GM21381 (cell line): ENCODE results near the gene CSTPP1.
A peak's percentile ranks its signal among the peaks of the same experiment; 100 is the strongest.

Experiments
- ATAC-seq: cut with Tn5 transposase; IDR thresholded peaks from one replicate; pipeline ENCODE4 v1.9.1; 2021; ENCODE audit warnings: mild to moderate bottlenecking, moderate library complexity; ENCODE audit not compliant: unreplicated experiment

CSTPP1 gene

DNA sequence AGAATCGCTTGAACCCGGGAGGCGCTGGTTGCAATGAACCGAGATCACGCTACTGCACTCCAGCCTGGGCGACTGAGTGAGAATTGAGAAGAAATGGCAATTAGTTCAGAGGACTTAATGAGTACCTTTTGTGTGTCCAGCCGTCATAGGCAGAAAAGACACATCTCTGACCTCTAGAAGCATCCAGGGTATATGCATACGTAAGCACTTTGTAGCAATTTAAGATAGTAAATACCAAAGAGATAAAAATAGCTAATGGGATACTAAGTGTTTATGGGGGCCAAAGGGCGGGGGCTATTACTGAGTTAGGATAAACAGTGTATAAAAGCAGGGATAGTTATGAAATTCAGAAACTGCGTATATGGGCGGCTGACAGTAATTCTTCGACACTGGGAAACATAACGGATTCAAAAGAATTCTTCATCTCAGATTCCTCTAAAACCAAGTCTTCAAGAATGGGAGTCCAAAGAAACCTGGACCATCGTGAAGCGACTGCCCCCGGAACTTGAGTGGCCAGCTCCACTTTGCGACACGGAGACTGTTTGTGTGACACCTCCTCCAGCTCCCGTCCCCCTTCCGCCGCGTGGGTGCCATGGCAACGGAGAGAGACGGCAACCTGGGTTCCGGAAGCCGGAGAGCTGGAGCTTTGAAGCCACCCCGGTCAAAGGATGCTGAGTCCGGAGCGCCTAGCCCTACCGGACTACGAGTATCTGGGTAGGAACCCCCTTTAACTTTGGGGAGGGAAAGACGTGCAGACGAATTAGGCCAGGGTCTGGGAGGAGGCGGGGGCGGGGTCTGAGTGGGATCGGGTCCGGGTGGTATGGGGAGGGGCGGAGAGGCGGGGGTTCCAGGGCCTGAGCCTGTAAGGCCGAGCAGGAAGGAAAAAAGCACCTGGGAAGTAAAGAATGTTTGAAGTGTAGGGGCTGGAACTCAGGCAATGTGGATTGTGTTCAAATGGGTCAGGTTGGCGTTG, at the start of gene CSTPP1:
Gene CSTPP1, plus strand, starts transcription at position 624 of the 973 bp plus-strand sequence. Its CDS starts 45 bp downstream, at position 669.
- peak; percentile 94 for ATAC-seq

- no peak for ATAC-seq
These were observed 47.9 kb upstream of the CSTPP1 start for GRCh38 chr11:46888636-46889035.

- ATAC-seq = no peak
These were observed 47.3 kb upstream of the CSTPP1 start for GRCh38 chr11:46889251-46889650.

DNA sequence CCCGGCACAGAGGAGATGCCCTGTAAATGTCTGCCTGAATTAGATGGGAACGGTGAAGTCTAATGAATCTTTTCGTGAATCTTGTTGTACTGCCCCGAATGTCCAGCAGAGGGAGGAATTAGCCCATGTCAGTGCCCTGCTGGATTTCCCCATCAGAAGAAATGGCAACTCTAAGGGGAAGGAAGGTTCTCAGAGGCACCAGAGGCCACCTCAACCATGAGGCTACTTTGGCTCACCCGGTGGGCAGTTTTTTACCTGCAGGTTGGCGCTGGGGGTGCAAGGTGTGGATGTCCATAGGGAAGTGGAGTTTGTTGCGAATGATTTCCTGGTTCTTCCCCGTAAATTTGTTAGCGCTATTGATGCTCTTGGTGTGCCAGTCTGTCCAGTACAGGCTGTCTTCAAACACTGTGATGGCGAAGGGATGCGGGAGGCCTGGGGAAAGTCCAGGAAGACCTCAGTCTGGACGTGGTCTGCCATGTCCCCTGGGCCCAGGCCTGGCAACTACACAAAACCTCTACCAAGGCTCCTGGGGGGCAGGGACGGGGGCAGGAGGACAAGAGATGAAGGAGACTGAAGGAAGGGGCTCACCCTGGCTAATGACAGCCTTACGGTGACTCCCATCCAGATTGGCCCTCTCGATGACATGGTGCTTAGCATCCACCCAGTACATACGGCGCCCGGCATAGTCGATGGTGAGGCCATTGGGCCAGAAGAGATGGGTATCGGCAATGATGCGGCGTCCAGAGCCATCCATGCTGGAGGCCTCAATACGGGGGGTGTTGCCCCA, 46.7 kb upstream of the CSTPP1 start:
- ATAC-seq = peak; percentile 65

DNA sequence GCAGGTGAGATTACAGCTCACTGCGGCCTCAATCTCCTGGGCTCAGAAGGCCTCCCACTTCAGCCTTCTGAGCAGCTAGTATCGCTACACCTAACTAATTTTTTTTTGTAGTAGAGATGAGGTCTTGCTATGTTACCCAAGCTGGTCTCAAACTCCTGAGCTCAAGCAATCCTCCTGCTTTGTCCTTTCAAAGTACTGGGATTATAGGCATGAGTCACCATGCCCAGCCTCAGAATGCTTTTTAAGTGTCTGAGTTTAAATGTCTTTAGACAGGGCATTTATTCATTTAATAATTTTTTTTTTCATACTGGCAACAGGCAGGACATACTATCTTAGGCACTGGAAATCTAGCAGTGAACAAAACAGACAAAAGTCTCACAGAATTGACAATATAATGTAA, 45.9 kb upstream of the CSTPP1 start:
- ATAC-seq = no peak

GRCh38 chr11:46892109-46892508, 44.5 kb upstream of the CSTPP1 start:
- ATAC-seq = no peak

GRCh38 chr11:46892838-46893237, 43.7 kb upstream of the CSTPP1 start:
- ATAC-seq = no peak

GRCh38 chr11:46894506-46894905, 42.1 kb upstream of the CSTPP1 start:
- no peak for ATAC-seq

- ATAC-seq = no peak
These were observed 41.6 kb upstream of the CSTPP1 start for GRCh38 chr11:46894961-46895360.

- no peak for ATAC-seq
These were observed 40.7 kb upstream of the CSTPP1 start for GRCh38 chr11:46895821-46896220.

- no peak for ATAC-seq
These were observed 39.7 kb upstream of the CSTPP1 start for GRCh38 chr11:46896719-46897406.

GRCh38 chr11:46898396-46899095, 38.0 kb upstream of the CSTPP1 start:
- no peak for ATAC-seq

DNA sequence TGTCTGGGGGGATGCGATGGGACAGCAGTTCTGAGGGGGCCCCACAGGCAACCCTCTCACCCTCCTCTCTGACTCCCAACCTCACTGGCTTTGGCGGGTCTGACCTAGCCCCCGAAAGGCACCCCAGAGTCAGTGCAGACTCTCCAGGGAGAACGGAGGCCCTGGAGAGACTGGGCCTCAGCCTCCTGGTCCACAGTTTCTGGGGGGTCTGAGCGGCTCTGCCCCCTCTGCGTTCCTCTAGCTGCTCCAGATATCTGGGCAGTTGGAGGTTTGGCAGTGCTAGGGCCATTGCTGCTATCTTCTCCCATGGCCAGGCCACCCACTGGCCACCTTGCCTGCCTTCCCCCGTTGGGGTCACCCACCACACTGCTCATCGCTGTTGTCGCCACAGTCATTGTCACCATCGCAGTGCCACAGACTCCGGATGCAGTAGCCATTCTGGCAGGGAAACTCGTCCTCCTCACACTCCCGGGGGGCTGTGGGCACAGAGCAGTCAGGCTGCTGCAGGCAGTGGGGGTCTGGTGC, 37.0 kb upstream of the CSTPP1 start:
- ATAC-seq = no peak

- no peak for ATAC-seq
These were observed 36.3 kb upstream of the CSTPP1 start for GRCh38 chr11:46900091-46900746.

GRCh38 chr11:46901156-46901555, 35.4 kb upstream of the CSTPP1 start:
- no peak for ATAC-seq

DNA sequence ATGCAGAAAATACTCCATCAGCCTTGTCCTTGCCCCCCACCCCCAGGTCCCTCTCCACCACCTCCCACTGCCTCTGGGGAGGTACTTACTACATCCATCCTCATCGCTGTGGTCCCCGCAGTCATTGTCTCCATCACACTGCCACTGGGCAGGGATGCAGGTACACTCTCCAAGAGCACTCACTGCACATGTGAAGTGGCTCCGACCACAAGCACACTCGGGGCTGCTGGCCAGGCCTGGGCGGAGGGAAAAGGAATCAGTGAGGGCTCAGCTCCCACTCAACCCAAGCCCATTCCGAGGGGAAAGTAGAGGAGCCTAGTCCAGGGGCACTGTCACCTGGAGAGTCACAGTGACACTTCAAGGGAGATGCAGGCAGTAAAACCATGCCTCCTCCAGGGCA, 33.9 kb upstream of the CSTPP1 start:
- no peak for ATAC-seq

GRCh38 chr11:46903846-46904245, 32.7 kb upstream of the CSTPP1 start:
- ATAC-seq = no peak

- no peak for ATAC-seq
These were observed 30.8 kb upstream of the CSTPP1 start for GRCh38 chr11:46905806-46906205.

DNA sequence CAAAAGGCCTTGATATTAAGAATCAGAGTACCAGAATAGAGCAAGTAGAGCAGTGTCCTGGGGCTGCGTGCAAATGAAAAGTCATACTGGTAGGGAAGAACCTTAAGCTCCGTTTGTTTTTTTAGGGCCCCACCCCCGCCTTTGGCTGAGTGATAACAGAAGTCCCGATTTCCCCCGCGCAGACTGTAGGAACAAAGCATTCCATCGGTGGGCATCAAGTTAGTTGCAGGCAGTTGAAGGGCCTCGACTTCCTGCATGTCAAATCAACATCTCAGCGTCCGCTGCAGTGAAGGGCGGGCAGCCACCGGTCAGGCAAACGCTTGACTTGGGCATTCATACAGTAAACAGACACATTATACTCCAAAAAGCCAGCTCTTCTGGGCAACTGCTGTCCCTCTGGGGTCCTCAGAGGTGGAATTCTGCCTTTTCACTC, 29.9 kb upstream of the CSTPP1 start:
- no peak for ATAC-seq

- ATAC-seq = no peak
These were observed 29.0 kb upstream of the CSTPP1 start for GRCh38 chr11:46907606-46908005.
